CD4-positive, alpha-beta T cell treated with Interleukin-6 for 4 hours (primary cell): ENCODE data around the gene CRADD.

Experiments
- DNase-seq: peaks from one replicate; pipeline ENCODE4 v3.0.0-alpha.2; 2020; ENCODE audit warnings: mixed read lengths

The CRADD gene

DNA sequence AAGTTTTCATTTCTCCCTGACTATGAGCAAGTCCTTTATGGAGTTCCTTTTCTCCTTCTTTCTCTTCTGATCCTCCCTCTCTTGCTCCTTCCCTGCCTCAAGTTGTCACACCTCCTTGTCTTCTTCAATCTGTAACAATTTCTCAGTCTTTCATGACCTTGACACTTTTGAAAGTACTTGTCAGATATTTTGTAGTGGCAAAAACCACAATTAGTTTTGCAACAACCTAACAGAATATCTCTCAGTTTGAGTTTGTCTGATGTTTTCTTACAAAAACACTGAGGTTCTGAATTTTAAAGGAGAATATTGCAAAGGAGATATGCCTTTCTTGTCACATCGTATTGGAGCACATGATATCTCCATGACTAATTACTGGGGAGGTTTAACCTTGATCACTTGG, 4.1 kb upstream of the CRADD start:
- DNase-seq: no peak

DNA sequence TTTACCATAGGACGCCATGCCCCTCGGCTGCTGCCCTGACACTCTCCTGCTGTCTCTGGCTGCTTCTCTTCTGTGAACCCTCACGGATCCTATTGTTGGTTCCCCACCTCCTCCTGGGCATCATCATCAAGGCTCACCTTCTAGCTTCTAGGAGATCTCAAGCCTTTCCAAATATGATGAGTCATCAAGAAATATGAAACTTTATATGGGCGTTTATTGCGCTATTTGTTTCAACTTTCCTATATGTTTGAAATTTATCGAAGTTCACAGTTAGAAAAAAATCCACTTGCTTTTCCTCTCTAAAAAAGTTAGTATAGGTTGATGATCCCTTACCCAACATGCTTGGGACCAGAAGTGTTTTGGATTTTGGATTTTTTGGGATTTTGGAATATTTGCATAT, 2.8 kb upstream of the CRADD start:
- no peak for DNase-seq

DNA sequence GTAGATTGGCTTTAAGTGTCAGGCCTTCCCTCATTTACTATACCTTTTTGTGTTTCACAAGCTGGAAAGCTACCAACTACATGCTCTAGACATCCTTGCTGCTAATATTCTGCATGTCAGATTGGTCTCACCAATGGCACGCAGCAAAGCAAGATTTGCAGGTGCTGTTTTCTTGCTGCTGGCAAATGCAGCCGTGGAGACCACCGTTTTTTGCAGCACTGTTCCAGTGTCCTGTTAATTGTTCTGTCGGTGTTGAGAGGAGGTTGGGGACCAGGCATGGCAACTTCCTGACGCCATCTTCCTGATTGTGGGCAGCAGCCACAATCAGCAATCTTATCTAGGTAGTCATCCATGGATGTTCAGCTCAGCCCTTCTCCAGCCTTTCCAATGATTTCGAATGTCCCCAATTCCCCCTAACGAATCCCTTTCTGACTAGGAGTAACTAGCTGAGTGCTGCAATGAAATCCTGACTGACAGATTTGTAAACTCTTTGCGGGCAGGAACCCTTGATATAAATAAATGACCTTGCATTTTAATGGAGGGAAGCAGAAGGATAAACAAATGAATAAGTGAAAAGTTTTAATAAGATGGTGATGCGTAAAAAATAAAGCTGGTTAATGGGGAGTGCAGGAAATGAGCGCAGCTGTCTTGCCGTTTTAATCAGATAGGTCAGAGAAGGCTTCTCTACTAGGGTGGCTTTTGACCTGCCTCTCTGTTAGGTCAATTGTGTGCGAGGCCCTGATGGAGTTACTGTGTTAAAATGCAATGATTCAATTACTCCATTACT, 574 bp upstream of the CRADD start:
- no peak for DNase-seq

DNA sequence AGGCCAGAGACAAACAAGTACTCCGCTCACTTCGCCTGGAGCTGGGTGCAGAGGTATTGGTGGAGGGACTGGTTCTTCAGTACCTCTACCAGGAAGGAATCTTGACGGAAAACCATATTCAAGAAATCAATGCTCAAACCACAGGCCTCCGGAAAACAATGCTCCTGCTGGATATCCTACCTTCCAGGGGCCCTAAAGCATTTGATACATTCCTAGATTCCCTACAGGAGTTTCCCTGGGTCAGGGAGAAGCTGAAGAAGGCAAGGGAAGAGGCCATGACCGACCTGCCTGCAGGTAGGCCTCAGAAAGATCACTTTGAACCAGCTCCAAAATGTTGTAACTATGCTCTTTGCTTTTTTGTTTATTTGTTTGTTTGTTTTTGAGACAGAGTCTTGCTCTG, 1.6 kb downstream of the CRADD start:
- DNase-seq: no peak

DNA sequence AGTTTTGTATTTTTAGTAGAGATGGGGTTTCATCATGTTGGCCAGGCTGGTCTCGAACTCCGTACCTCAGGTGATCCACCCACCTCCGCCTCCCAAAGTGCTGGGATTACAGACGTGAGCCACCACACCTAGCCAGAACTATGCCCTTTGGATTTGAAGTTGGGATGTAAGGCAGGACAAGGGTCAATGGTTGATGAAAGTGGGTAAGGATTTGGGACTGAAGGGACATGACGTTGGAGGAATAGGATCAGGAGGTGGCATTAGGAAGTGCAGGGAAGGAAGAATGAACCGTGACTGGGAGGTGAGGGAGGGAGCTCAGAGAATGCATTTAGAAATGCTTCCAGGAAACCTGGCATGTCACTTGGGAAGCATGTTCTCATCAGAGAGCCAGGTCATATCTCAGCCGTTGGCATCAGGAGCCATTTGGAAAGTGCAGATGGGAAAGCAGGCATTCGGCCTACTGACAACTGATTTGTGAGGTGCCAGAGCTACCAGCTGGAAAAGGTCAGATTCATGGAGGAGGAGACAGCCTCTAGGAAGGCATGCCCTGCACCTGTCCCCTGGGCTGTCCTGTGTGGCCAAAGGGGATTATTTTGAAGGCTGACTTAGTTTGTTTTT, 2.2 kb downstream of the CRADD start:
- no peak for DNase-seq

DNA sequence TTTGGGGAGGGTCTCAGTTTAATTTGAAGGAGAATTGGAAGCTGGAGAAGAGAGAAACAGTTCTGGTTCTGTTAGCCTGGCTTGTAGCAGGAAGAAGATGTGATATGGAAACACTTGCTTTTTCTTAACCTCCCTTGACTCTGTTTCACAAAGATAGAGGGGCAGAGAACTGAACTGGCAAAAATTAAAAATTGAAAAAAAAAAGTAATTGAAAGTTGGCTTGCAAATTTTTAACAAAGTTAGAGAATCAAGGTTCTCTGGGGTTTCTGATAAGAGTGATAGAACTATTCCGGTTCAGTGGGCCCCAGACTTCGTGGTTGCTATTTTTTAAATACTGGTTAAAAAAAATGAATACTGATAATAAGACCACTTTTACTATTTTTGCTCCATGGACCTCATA, 2.8 kb downstream of the CRADD start:
- DNase-seq: no peak

DNA sequence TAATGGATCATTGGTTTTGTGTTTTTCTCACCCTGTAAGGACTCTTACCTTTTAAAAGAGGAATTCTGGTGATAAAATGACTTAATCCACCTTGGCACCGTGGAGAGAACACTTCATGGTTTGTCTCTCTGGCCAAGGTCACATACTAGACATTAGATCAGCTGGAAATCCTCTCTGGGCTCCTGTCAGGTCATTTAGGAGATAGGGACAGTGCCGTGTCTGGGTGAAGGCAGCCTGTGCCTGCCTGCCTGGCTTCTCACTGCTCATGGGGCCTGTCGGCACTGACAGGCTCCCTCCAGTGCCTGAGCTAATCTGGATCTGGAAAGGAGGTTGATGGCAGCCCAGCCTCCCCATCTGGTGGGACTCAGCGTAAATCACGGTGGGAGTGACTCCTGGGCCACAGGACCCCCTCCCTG, 5.7 kb downstream of the CRADD start:
- no peak for DNase-seq

DNA sequence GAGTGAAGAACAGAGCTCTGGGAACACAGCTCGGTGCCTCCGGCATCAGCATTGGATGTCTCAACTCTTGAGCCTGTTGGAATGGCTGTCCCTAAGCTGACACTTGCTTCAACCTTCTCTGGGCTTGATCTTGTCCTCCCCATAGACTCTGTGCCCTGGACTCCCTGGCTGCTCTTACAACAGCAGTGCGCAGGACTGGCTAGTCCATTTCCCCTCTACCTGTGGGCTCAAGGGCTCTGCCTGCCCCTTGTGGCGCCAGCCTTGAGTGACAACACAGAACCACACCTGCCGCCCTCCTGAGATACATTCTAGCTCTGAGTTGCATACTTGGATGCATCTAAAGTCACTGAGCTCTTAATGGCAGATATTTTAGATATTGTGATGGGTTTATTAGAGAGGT, 6.2 kb downstream of the CRADD start:
- DNase-seq: no peak

DNA sequence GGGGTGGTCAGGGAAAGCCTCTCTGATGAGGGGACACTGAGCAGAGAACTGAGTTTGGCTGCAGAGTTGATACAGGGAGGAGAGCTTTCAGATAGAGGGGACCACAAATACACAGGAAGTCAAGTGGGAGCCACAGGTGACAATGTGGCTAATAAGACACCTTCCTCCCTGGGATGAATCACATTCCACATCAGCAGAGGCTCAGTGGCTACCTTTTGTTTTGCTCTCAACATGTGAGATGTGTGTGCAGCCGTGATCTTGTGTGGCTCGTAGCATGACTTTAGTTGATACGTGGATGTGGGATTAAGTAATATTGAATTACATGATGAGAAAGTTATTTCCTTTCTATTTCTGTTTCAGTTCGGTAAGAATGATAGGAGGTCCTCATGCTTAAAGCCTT, 7.5 kb downstream of the CRADD start:
- DNase-seq: no peak

DNA sequence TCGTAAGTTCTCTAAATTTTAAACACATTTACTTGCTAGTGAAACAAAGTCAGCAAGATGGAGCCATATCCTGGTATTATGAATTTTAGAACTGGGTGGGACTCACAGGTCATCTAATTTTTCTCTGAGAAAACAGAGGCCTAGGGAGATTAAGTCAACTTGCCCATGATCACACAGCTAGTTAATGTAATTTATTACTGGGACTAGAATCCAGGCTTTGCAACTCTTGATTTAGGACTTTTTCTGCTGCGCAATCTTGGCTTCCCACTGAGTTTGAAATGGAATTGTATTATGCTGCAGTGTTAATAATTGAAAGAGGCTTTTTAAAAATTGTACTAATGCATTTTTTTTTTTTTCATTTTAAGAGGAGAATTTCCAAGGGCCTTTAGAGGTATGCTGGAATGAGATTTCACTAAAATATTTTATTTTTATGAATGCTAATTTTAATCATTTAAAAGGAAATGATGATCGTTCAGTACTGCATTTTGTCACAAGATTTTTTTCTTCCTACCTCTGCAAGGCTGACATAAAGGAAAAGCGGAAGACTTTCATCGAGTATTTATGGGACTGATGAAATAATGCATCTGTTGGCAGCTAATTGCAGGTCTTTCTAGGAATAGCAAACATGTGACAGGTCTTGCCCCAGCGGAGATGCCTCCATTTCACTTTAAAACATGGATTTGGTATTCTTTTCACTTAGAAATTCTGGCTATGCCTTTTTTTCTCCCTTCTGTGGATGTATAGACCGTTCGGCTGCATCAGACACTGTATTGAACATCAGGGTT, 9.6 kb downstream of the CRADD start:
- DNase-seq: no peak

DNA sequence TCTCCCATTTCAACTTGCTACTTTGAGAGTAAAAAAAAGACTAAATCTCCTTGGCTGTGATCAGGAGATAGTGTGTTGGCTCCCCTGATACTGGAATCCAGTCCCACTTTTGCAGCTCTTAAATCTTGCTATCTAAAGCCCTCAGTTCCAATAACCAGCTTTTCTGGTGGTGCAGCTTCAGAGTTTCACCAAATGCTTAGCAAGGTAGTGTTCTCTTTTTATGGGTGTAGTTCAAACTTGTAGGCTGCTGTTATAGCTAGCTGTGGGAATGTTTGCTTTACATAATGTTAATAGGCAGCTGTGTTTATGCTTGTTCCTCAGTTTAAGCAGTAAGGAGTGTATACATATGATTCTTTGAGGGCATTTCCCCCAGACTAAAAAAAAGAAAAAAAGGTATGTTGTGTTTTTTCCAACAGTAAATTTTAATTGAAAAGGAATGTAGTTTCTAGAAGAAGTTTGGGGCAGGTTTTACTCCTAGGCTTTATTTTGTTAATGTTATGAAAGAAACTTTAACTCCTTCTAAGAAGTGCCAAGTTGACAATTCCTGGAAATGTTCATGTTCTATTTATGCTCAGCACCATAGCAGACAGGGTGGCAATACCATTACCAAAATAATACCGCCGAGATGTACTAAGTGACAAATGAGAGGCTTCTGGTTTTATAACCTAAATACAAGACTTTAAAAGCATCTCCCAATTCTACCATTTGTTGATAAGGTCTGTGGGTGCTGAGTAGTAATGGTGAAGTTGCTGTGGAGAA, 12.1 kb downstream of the CRADD start:
- DNase-seq: no peak

DNA sequence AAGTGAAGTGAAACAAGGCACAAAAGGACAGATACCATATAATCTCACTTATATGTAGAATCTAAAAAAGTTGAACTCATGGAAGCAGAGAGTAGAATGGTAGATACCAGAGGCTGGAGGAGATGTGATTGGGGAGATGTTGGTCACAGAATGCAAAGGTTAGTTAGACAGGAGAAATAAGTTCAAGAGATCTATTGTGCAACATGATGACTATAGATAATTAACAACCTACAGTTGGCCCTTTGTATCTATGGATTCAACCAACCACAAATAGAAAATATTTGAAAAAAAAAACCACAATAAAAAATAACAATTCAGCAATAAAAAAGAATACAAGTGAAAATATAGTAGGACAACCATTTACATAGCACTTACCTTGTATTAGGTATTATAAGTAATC, 19.3 kb downstream of the CRADD start:
- no peak for DNase-seq

DNA sequence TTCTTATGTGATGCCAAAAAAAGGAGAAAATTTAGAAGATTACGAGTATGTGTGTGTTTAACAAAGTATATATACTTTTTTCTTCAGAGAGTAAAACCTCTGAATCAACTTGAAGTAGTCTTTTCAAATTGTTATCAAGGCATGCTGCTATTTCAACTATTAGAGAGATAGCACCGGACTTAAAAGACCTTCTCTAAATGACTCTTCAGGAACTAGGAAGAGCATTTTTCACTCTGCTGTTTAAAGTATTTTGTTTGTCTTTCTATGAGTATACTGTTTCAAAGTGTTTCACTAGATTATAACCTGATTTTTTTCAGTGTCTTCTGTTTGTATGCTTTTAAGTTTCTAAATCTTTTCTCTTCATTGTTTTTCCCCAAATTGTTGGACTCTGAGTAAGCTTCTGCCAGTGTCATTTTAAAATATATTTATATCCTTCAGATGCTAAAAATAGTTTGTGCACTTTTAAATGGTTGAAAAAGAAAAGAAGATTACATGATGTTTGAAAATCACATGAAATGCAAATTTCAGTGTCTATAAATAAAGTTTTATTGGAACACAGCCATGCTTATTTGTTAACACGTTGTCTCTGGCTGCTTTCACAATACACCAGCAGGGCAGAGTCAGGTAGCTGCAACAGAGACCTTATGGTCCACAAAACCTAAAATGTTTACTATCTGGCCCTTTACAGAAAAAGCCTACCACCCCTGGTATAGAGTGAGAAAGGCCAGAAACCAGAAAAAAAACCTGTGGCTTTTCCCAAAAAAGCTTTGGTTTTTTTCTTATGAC, 21.3 kb downstream of the CRADD start:
- DNase-seq: no peak

DNA sequence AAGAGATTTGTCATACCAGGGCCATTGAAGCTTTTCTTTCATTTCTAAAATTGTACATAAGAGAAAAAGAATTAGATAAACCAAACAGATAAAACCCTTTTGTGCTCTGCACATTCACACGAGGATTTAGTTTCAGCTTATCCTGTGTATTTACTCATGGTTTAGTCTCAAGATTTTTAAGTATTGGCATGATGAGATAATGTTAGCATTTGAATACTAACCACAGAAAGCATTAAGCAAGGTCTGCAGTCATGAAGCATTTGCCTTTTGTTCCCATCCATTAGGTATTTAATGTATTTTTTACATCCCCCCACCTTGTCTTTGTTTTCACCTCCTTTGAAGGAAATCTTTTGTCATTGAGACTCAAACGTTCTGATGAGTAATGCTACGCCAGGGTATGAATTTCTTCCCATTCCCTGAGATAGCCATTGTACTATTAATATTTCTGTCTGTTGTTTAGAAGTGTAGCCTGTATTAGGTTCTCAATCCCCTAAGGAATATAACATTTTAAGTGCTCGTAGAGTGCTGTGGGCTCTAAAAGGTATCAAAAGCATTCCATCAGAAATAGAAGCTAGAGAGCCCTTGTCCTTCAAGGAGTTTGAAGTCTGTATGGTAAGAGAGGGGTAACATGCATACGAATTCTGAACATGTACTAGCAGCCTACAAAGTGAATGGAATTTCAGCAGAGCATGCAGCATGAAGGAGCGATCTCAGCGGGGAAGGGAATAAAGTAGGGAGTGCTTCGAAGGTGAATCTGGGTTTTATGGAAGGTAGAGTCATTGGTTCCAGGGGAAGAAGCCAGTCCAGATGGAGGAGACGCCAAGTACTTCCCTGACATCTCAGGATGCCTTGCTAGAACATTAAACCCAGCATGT, 22.3 kb downstream of the CRADD start:
- no peak for DNase-seq

DNA sequence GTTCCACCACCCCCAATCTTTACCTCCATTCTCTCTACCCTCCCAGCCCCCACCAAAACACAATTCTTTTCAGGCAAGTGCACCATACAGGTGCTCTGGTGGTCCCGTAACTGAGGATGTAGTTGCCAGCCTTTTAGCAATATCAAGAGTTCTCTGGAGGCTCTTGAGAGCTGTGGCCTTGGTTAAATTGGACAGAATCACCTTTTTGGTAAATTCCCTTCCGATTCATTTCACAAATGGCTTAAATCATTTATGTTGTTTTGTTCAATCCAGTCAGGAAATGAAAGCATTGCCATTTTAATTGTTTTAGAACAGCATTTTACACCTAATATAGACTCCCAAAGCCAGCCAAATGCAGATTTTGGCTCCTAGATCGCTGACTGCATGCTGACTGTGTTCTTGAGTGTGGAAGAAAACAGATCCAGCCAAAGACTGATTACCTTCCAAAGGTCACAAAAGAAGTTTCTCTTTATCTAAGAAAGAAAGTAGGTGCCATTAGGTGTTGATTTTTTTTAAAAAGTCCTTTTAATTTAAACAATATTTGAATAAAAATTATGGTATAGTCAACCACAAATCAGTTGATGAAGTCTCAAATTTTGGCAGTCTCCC, 25.6 kb downstream of the CRADD start:
- no peak for DNase-seq

DNA sequence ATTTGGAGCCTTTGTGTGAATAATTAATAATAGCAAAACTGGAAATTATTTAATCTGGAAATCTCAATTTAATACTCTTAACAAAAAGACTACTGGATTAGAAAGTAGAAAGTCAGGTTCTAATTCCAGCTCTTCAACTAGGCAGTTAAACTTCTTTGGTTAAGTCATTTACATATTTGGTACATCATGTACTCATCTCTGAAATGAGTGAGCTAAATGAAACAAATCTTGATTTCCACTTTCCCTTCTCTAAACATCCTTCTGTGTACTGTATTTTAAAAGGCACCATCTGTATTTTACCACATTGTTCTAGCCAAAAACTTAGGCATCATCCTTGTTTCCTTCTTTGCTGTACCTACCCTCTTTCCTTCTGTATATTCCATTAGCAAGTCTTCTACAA, 26.9 kb downstream of the CRADD start:
- DNase-seq: no peak

DNA sequence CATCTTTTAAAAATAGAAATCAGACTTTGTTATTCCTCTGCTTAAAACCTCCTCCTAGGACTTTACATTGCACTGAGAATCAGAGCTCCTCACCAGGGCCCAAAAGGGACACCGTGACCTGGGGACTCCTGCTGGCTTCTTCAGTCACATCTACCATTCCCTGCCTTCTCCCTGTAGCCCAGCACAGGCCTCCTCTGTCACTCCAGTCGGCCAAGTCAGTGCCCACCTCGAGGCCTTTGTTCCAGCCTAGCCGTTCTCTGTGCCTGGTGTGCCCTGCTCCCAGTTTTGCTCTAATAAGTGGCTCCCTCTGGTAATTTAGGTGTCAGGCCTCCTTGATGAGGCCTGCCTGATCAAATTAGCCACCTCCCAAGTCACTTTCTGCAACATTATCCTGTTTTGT, 27.4 kb downstream of the CRADD start:
- no peak for DNase-seq

DNA sequence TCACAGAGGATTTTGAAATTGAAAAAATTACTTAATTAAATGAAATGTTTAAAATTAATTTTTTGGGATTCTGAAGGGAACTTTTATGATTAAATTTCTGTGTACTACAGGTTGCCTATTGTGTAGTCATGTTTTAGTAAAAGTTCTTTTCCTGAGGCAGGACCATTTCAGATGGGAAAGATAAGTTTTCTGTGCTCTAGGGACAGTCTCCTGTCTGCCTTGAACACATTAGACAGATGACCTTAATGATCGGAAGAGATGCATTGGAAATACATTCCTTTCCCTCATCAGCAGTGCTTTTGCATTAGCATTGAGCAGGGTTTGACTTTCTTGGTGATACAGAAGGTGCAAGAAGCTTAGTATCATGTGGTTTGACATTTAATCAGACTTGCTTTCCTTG, 28.1 kb downstream of the CRADD start:
- DNase-seq: no peak

DNA sequence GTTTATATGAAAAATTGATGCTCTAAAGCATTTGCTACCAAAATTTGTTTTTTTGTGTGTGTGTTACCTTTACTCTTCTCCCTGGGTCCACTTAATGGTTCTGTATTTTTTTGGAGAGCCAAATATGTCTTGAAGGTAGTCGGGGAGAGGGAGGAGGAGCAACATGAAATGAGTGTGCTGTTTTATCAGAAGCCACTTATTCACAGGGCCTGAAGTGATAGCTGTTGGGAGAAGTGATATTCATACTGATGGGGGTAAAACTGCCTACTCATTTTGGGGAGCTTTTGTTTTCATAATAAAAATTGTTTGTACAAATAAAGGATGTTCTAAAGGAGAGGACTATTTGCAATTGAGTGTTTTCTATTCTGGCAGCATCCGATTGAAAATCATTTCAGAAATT, 29.2 kb downstream of the CRADD start:
- DNase-seq: no peak

DNA sequence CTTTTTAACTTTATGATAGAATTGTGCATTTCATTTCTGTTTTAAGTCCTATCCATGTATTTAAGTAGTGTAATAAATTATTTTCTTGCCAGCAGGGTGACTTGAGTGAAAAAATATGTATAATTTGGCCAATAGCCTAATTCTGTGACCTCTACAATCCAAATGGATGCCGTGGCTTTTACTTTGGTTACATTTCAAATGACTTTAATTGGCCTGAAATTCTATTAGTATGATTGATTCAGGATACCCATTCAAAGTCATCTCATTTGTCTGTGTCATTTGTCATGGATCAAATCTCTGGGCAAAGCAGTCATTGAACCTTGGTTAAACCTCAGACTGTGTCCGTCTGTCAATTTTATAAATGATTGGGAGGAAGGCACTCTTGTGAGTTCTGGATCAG, 29.6 kb downstream of the CRADD start:
- DNase-seq: no peak

DNA sequence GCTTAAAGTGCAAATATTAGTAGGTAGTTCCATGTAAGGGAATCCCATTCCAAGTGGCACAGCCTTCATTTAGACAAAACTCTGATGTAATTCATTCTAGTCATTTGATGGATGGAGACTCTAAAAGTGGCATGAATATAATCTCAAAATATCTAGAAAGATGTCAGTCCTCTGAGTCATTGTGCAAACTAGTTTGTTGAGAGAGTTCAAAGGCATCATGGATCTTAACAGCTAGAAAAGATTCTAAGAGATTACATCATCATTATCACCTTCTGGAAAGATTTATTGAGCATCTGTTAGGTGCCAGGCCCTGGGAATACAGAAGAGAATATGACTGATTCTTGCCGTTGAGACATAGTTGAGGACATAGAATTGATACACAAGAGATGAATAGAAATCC, 30.7 kb downstream of the CRADD start:
- no peak for DNase-seq
